HFFc6 (cell line): ENCODE measurements around the gene FAM170B. TPM values are rescaled to one million over a fixed set of nuclear protein-coding genes. Genes with fewer than 3 reads are reported as not detected.

Experiments used
- DNase-seq: peaks from one replicate; pipeline ENCODE4 v3.0.0-alpha.2; 2018
- H3K27ac Mint-ChIP-seq: 2 replicates; pipeline ENCODE4 v1.8.0; 2020; ENCODE audit warnings: mild to moderate bottlenecking, mixed read lengths
- H3K27me3 Mint-ChIP-seq: 2 replicates; pipeline ENCODE4 v1.8.0; 2021; ENCODE audit warnings: mild to moderate bottlenecking, moderate library complexity, mixed read lengths; ENCODE audit not compliant: insufficient read depth
- H3K36me3 Mint-ChIP-seq: 2 replicates; pipeline ENCODE4 v1.8.0; 2021; ENCODE audit warnings: low read depth, mixed read lengths
- H3K4me1 Mint-ChIP-seq: 2 replicates; pipeline ENCODE4 v1.8.0; 2020; ENCODE audit warnings: low read depth, mixed read lengths
- H3K4me3 Mint-ChIP-seq: 2 replicates; pipeline ENCODE4 v1.8.0; 2020; ENCODE audit warnings: mild to moderate bottlenecking, moderate library complexity, mixed read lengths
- H3K9me3 Mint-ChIP-seq: 2 replicates; pipeline ENCODE4 v1.8.0; 2020; ENCODE audit warnings: mild to moderate bottlenecking, mixed read lengths
- total RNA-seq, 6 experiments: library from RNA; stranded (reverse); fragmentation: NEBNext Ultra II Directional; extraction: Animal tissue kit (Norgen Biotek cat#: 25700); gene quantifications; 2 replicates in 1 of 6; 3 replicates in 5 of 6; pipeline ENCODE4 v1.2.3, GENCODE V29; 2021
- TF ChIP-seq, protein P1 (sequence below): fragments of 200-600 bp; sonication (generic); IDR thresholded peaks from 2 replicates; pipeline ENCODE4 v1.5.0; 2021; ENCODE audit warnings: antibody characterized with exemption, mild to moderate bottlenecking

Gene FAM170B
- total RNA-seq, 6 experiments from 2014 or later, result not detected

DNA sequence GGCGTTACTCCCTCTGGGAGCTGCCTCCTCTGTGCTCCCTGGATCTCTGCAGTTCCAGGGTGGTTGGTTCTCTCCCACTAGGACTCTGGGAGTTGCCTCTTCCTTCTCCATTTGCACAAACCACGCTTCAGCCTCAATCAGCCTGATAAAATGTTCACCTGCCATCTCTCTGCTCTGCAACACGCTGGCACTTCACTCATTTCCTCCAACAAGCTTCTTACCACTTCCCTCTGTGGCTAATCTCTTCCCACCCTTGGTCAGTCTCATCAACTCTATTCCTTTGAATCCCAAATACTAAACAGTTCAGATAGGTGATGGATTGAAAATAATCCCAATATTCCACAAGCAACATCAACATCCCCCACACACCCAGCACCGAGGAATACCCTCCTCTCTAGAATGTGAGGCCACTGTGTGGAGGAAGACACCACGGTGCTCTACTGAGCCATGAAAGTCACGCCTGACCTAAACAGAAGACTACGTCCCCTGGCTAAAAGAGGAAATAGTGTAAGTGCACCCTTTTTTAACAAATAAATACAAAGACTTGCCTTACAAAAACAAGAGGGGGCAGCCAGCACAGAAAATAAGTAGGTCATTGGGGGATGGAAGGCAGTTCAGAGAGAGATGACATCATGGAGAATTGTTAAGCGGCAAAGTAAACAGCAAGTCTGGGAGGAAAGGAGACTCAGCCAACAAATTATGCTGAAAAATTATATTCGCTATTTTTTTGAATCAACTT is 1.9 kb upstream of the FAM170B start:
- Mint-ChIP-seq H3K9me3 (peaks cover 4% of the 10 kb centered on the region; the same call in 1 of the 2 replicates), H3K27ac (no peak overlapping the region), H3K27me3 (peaks cover 45% of the 10 kb centered on the region), H3K36me3 (no peaks in the 10 kb centered on the region), H3K4me3 (no peak overlapping the region), H3K4me1 (peaks cover 29% of the 10 kb centered on the region)
- TF ChIP-seq, protein P1, sequence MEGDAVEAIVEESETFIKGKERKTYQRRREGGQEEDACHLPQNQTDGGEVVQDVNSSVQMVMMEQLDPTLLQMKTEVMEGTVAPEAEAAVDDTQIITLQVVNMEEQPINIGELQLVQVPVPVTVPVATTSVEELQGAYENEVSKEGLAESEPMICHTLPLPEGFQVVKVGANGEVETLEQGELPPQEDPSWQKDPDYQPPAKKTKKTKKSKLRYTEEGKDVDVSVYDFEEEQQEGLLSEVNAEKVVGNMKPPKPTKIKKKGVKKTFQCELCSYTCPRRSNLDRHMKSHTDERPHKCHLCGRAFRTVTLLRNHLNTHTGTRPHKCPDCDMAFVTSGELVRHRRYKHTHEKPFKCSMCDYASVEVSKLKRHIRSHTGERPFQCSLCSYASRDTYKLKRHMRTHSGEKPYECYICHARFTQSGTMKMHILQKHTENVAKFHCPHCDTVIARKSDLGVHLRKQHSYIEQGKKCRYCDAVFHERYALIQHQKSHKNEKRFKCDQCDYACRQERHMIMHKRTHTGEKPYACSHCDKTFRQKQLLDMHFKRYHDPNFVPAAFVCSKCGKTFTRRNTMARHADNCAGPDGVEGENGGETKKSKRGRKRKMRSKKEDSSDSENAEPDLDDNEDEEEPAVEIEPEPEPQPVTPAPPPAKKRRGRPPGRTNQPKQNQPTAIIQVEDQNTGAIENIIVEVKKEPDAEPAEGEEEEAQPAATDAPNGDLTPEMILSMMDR, result no peak
- DNase-seq, result no peak

DNA sequence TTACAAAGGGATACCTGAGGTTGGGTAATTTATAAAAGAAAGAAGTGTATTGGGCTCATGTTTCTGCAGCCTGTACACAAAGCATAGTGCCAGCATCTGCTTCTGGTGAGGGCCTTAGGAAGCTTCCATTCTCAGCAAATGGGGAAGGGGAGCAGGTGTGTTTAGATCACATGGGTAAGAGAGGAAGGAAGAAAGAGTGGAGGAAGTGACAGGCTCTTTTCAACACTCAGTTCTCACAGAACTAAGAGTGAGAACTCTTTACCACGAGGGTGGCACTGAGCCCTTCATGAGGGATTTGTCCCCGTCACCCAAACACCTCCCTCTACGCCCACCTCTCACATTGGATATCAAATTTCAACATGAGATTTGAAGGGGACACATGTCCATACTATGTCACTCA is 506 bp upstream of the FAM170B start:
- TF ChIP-seq, protein P1, result no peak
- peaks cover 4% of the 10 kb centered on the region; the same call in 1 of the 2 replicates for H3K9me3 Mint-ChIP-seq
- no peak overlapping the region for H3K27ac Mint-ChIP-seq
- H3K4me3 Mint-ChIP-seq, result no peak overlapping the region
- no peak for DNase-seq
- peaks cover 15% of the 10 kb centered on the region for H3K4me1 Mint-ChIP-seq
- peaks cover 56% of the 10 kb centered on the region for H3K27me3 Mint-ChIP-seq
- H3K36me3 Mint-ChIP-seq, result no peaks in the 10 kb centered on the region

DNA sequence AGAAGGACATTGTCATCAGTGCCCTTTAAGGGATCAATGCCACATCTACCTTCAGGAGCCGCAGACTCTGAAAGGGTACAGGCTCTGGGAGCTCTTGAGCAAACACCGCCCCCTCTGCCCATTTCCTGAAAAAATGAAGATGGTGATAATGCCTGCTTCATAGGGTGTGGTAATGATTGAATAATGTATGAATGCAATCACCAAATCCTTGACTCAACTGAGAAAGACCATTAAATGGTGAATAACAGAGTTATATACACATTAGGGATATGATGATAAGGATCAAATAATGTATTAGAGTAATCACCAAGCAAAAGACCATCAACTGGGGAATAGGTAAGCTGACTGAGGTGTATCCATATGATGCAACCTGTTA is 1.5 kb downstream of the FAM170B start:
- Mint-ChIP-seq H3K27me3 (peaks cover 64% of the 10 kb centered on the region), H3K9me3 (peaks cover 4% of the 10 kb centered on the region; the same call in 1 of the 2 replicates), H3K4me3 (no peak overlapping the region), H3K4me1 (no peaks in the 10 kb centered on the region), H3K27ac (no peak overlapping the region), H3K36me3 (no peaks in the 10 kb centered on the region)
- TF ChIP-seq, protein P1, result no peak
- DNase-seq, result no peak

GRCh38 chr10:49131507-49132361 is 2.1 kb downstream of the FAM170B start:
- DNase-seq, result no peak
- Mint-ChIP-seq H3K9me3 (peaks cover 4% of the 10 kb centered on the region; the same call in 1 of the 2 replicates), H3K36me3 (no peaks in the 10 kb centered on the region)

DNA sequence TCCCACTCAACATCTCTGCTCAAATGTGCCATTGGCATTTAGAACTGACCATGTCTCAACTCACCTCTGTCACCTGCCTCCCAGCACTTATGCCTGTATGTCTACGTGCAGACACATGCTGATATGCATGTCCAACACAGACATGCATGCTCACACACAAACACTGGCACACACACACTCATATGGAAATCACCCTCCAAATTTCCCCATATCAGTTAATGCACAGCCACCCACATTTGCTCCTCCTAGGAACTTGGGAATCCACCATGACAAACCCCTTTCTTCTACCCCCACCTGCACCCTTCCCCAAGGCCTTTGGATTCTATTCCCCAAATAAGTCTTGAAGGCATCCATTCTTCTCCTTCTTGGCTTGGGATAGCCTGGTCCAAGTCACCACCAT is 4.4 kb downstream of the FAM170B start:
- H3K36me3 Mint-ChIP-seq, result no peaks in the 10 kb centered on the region
- H3K4me1 Mint-ChIP-seq, result no peaks in the 10 kb centered on the region
- no peak overlapping the region for H3K27ac Mint-ChIP-seq
- H3K4me3 Mint-ChIP-seq, result no peak overlapping the region
- no peaks in the 10 kb centered on the region for H3K9me3 Mint-ChIP-seq
- TF ChIP-seq, protein P1, result no peak
- peaks cover 43% of the 10 kb centered on the region for H3K27me3 Mint-ChIP-seq
- DNase-seq, result no peak

More at GRCh38 chr10:49131507-49132361, 2.1 kb downstream of the FAM170B start:
- no peak overlapping the region for H3K27ac Mint-ChIP-seq
- H3K4me1 Mint-ChIP-seq, result no peaks in the 10 kb centered on the region
- TF ChIP-seq, protein P1, result no peak
- H3K27me3 Mint-ChIP-seq, result peaks cover 59% of the 10 kb centered on the region
- no peak overlapping the region for H3K4me3 Mint-ChIP-seq
